Gastrocnemius medialis (tissue), 4 donors: ENCODE measurements around the gene SMIM43. TPM values are rescaled to one million over a fixed set of nuclear protein-coding genes. Genes with fewer than 3 reads are reported as not detected.

Source experiments
- ATAC-seq, 2 donors: fragments of 150-250 bp; one replicate each; pipeline ENCODE4 v1.9.1; 2016
- DNase-seq, 2 donors: peaks; one replicate each; pipeline ENCODE4 v3.0.0-alpha.2; 2019
- H3K27ac ChIP-seq, 4 donors: fragments of 200-600 bp; sonication (generic); 1 replicate in 1 of 4; 2 replicates in 3 of 4; pipeline ENCODE4 v1.5.1; 2016 to 2018; ENCODE audit warnings: mild to moderate bottlenecking in 2 of 4, moderate library complexity in 1 of 4
- H3K27me3 ChIP-seq, 3 donors: fragments of 200-600 bp; sonication (generic) in 2 of 3; 1 replicate in 1 of 3; 2 replicates in 2 of 3; pipeline versions ENCODE4 v1.5.1 to v1.6.0; 2016 to 2019; ENCODE audit warnings: mild to moderate bottlenecking in 1 of 3, moderate library complexity in 1 of 3
- H3K36me3 ChIP-seq, 2 donors: fragments of 200-600 bp; sonication (generic) in 1 of 2; one replicate each; pipeline ENCODE4 v1.5.1; 2017 to 2018
- H3K4me1 ChIP-seq, 2 donors: fragments of 200-600 bp; sonication (generic) in 1 of 2; one replicate each; pipeline ENCODE4 v1.5.1; 2016 to 2017; ENCODE audit warnings: mild to moderate bottlenecking in 2 of 2
- H3K4me3 ChIP-seq, 4 donors: fragments of 200-600 bp; sonication (generic) in 3 of 4; 1 replicate in 1 of 4; 2 replicates in 3 of 4; pipeline ENCODE4 v1.5.1; 2016 to 2019; ENCODE audit warnings: mild to moderate bottlenecking in 2 of 4
- H3K9me3 ChIP-seq, 3 donors: fragments of 200-600 bp; sonication (generic) in 2 of 3; 1 replicate in 1 of 3; 2 replicates in 2 of 3; pipeline ENCODE4 v1.5.1; 2016 to 2019
- POLR2A ChIP-seq, 2 donors: fragments of 450-650 bp; IDR thresholded peaks; one replicate each; pipeline ENCODE4 v1.6.1; 2017; ENCODE audit warnings: antibody characterized with exemption in 2 of 2, mild to moderate bottlenecking in 2 of 2, moderate library complexity in 2 of 2
- in situ Hi-C, 4 donors: fragments of 200-750 bp; cut with MboI; loops; one replicate each; pipeline versions ENCODE4 v1.15.0 to v1.8.0; 2017; ENCODE audit warnings: low sequenced_read_pairs in 4 of 4
- intact Hi-C: fragments of 100-400 bp; cut with DNase I; formaldehyde crosslinking; loops from one replicate; pipeline ENCODE4 v1.15.1; 2023; ENCODE audit warnings: low total_unique reads
- total RNA-seq, 4 donors: library from RNA; depleted of rRNA; stranded (reverse); fragments of >200 nt; gene quantifications; one replicate each; pipeline versions ENCODE4 v1.1.0 to v1.2.3, GENCODE V29; 2016
- TF ChIP-seq, protein P1 (sequence below), 5 experiments: fragments of 450-650 bp in 3 of 5; fragments of 200-600 bp in 2 of 5; sonication (generic) in 2 of 5; IDR thresholded peaks in 4 of 5; conservative IDR thresholded peaks in 1 of 5; 1 replicate in 4 of 5; 2 replicates in 1 of 5; pipeline ENCODE4 v1.5.1; 2016 to 2019; ENCODE audit warnings: antibody characterized with exemption in 5 of 5, mild to moderate bottlenecking in 3 of 5, moderate library complexity in 3 of 5

SMIM43 gene
- total RNA-seq, 4 donors from 2014 or later: not detected

GRCh38 chr4:121726642-121727268 is 38.2 kb downstream of the SMIM43 start:
- ATAC-seq: peak in 1 of 2 donors; percentile 36
- in situ Hi-C loops (loop anchor here (10.0 to 25.0 kb wide), 4 partner anchors 239 to 539 kb away; no protein-coding TSS in a partner anchor), intact Hi-C loops (loop anchor here (1.0 to 10.0 kb wide), 3 partner anchors 29 to 534 kb away; no protein-coding TSS in a partner anchor)
- Histone ChIP-seq H3K4me3 (no peak overlapping the region), H3K27ac (no peak overlapping the region), H3K4me1 (no peaks in the 10 kb centered on the region), H3K27me3 (no peaks in the 10 kb centered on the region), H3K9me3 (no peaks in the 10 kb centered on the region), H3K36me3 (no peaks in the 10 kb centered on the region)
- TF ChIP-seq, protein P1, sequence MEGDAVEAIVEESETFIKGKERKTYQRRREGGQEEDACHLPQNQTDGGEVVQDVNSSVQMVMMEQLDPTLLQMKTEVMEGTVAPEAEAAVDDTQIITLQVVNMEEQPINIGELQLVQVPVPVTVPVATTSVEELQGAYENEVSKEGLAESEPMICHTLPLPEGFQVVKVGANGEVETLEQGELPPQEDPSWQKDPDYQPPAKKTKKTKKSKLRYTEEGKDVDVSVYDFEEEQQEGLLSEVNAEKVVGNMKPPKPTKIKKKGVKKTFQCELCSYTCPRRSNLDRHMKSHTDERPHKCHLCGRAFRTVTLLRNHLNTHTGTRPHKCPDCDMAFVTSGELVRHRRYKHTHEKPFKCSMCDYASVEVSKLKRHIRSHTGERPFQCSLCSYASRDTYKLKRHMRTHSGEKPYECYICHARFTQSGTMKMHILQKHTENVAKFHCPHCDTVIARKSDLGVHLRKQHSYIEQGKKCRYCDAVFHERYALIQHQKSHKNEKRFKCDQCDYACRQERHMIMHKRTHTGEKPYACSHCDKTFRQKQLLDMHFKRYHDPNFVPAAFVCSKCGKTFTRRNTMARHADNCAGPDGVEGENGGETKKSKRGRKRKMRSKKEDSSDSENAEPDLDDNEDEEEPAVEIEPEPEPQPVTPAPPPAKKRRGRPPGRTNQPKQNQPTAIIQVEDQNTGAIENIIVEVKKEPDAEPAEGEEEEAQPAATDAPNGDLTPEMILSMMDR (IDR thresholded peaks at IDR 0.05 in 4 of 5, conservative IDR thresholded peaks at IDR 0.05 in 1 of 5): peak; percentile 24 to 63 (median 57)
- TF ChIP-seq POLR2A (IDR thresholded peaks at IDR 0.05): no peak
- DNase-seq: no peak

DNA sequence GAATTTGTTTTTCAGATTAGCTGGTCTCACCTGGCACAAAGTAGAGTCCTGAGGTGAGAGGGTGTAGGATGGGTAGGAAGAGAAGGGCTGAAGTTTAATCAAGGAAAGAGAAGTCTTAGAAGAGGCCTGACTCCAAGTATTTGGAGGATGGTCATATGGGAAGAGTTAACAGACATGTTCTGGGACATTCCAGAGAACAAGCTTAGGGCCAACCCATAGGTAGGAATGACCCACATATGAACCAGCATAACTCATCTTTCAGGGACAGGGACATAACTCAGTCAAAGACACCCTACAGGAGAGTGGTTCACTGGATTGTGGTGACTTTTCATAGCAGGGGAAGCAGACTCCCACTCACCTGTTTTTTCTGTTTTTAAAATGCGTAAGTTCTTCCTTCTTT is 40.3 kb downstream of the SMIM43 start:
- Histone ChIP-seq H3K27ac (no peak overlapping the region), H3K4me3 (no peak overlapping the region), H3K4me1 (no peaks in the 10 kb centered on the region), H3K27me3 (no peaks in the 10 kb centered on the region), H3K9me3 (no peaks in the 10 kb centered on the region), H3K36me3 (no peaks in the 10 kb centered on the region)
- no peak for TF ChIP-seq POLR2A (IDR thresholded peaks at IDR 0.05)
- TF ChIP-seq, protein P1 (IDR thresholded peaks at IDR 0.05 in 4 of 5, conservative IDR thresholded peaks at IDR 0.05 in 1 of 5): no peak
- in situ Hi-C loops (loop anchor here (10.0 to 25.0 kb wide), 4 partner anchors 237 to 537 kb away; no protein-coding TSS in a partner anchor), intact Hi-C loops (loop anchor here (5.0 to 10.0 kb wide), 2 partner anchors 240 to 532 kb away; no protein-coding TSS in a partner anchor)
- DNase-seq (no peak), ATAC-seq (no peak)

DNA sequence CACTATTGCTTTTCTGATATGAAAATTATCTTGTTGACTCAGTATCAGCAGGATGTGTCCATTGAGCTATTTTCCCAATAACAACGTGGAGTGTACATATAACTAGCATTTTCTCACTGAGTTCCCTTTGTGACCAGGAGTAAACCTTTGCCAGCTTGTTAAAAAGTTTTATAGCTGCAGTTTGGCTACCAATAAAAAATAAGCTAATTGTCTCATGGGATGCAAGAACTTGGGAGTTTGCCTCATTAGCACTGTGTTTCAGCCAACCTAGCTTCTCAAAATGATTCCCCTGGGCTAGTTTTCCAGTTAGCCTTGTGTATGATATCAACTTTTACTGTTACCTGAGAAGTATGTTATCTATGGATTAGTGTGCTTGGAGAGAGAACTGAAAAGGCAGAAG is 43.3 kb downstream of the SMIM43 start:
- no peak overlapping the region for H3K27ac ChIP-seq
- DNase-seq (no peak), ATAC-seq (no peak)
- H3K9me3 ChIP-seq: no peaks in the 10 kb centered on the region
- TF ChIP-seq POLR2A (IDR thresholded peaks at IDR 0.05): no peak
- TF ChIP-seq, protein P1 (IDR thresholded peaks at IDR 0.05 in 4 of 5, conservative IDR thresholded peaks at IDR 0.05 in 1 of 5): no peak
- no peaks in the 10 kb centered on the region for H3K36me3 ChIP-seq
- intact Hi-C loops (loop anchor here (10.0 kb wide), 1 partner anchor 237 kb away; no protein-coding TSS in a partner anchor), in situ Hi-C loops (loop anchor here in 1 of 4 donors (10.0 kb wide), 1 partner anchor 237 kb away; no protein-coding TSS in a partner anchor)
- H3K4me3 ChIP-seq: no peak overlapping the region
- H3K27me3 ChIP-seq: no peaks in the 10 kb centered on the region
- no peaks in the 10 kb centered on the region for H3K4me1 ChIP-seq

- in situ Hi-C loops: loop anchor here in 1 of 4 donors (10.0 kb wide), 1 partner anchor 235 kb away; no protein-coding TSS in a partner anchor
- TF ChIP-seq POLR2A (IDR thresholded peaks at IDR 0.05): no peak
- TF ChIP-seq, protein P1 (IDR thresholded peaks at IDR 0.05 in 4 of 5, conservative IDR thresholded peaks at IDR 0.05 in 1 of 5): no peak
Observed at GRCh38 chr4:121720109-121720508, 44.9 kb downstream of the SMIM43 start.

More at GRCh38 chr4:121720109-121720508, 44.9 kb downstream of the SMIM43 start:
- no peaks in the 10 kb centered on the region for H3K9me3 ChIP-seq
- H3K4me3 ChIP-seq: no peak overlapping the region
- no peak overlapping the region for H3K27ac ChIP-seq
- ATAC-seq (no peak), DNase-seq (no peak)
- intact Hi-C loops: loop anchor here (10.0 kb wide), 1 partner anchor 235 kb away; no protein-coding TSS in a partner anchor
- no peaks in the 10 kb centered on the region for H3K36me3 ChIP-seq
- no peaks in the 10 kb centered on the region for H3K27me3 ChIP-seq
- H3K4me1 ChIP-seq: no peaks in the 10 kb centered on the region
